DOHH2 (cell line): ENCODE results near the gene ZNF581.

Experiments
- H3F3A ChIP-seq: fragments of 200-600 bp; sonication (generic), shearing (Covaris generic); 2 replicates; pipeline ENCODE4 v1.6.0; 2016; ENCODE audit warnings: antibody characterized with exemption, mild to moderate bottlenecking; ENCODE audit not compliant: control insufficient read depth, insufficient read depth
- H3K27ac ChIP-seq: fragments of 200-600 bp; sonication (generic); 2 replicates; pipeline ENCODE4 v1.5.1; 2014; ENCODE audit warnings: low read depth, mild to moderate bottlenecking, low read length, moderate library complexity
- H3K27me3 ChIP-seq: fragments of 200-600 bp; sonication (generic); 2 replicates; pipeline ENCODE4 v1.6.1; 2014; ENCODE audit warnings: mild to moderate bottlenecking, low read length, mixed read lengths; ENCODE audit not compliant: control insufficient read depth
- H3K36me3 ChIP-seq: fragments of 200-600 bp; sonication (generic); 2 replicates; pipeline ENCODE4 v1.6.1; 2014; ENCODE audit warnings: mild to moderate bottlenecking, low read length, moderate library complexity, mixed read lengths; ENCODE audit not compliant: control insufficient read depth
- H3K4me1 ChIP-seq: fragments of 200-600 bp; sonication (generic); 2 replicates; pipeline ENCODE4 v1.6.1; 2014; ENCODE audit warnings: mild to moderate bottlenecking, low read length, mixed read lengths; ENCODE audit not compliant: control insufficient read depth
- H3K4me2 ChIP-seq: fragments of 200-600 bp; sonication (generic); 2 replicates; pipeline ENCODE4 v1.6.0; 2014; ENCODE audit warnings: mild to moderate bottlenecking, low read length, moderate library complexity
- H3K4me3 ChIP-seq: fragments of 200-600 bp; sonication (generic); 2 replicates; pipeline ENCODE4 v1.5.1; 2014; ENCODE audit warnings: mild to moderate bottlenecking, low read length, mixed read lengths
- H3K79me2 ChIP-seq: fragments of 200-600 bp; sonication (generic); 2 replicates; pipeline ENCODE4 v1.6.1; 2014; ENCODE audit warnings: mild to moderate bottlenecking, low read length, mixed read lengths; ENCODE audit not compliant: control insufficient read depth
- H3K9me2 ChIP-seq: fragments of 200-600 bp; sonication (generic); replicated peaks from 2 replicates; pipeline ENCODE4 v1.6.1; 2014; ENCODE audit warnings: mild to moderate bottlenecking, low read length, mixed read lengths; ENCODE audit not compliant: control insufficient read depth
- H3K9me3 ChIP-seq: fragments of 200-600 bp; sonication (generic); 2 replicates; pipeline ENCODE4 v1.6.1; 2014; ENCODE audit warnings: antibody characterized with exemption, low read length, mixed read lengths; ENCODE audit not compliant: control insufficient read depth, insufficient read depth
- H4K20me1 ChIP-seq: fragments of 200-600 bp; sonication (generic); 2 replicates; pipeline ENCODE4 v1.6.0; 2014; ENCODE audit warnings: low read depth, mild to moderate bottlenecking, antibody characterized with exemption, low read length, moderate library complexity; ENCODE audit not compliant: control insufficient read depth, insufficient read depth
- EZH2phosphoT487 ChIP-seq: fragments of 200-600 bp; sonication (generic); IDR thresholded peaks from 2 replicates; pipeline ENCODE4 v1.6.1; 2017; ENCODE audit warnings: borderline replicate concordance, mild to moderate bottlenecking, antibody characterized with exemption, low read length, moderate library complexity, mixed read lengths
- TF ChIP-seq, protein P1 (sequence below): fragments of 200-600 bp; sonication (generic); IDR thresholded peaks from one replicate; pipeline ENCODE4 v1.5.1; 2014; ENCODE audit warnings: antibody characterized with exemption, mild to moderate bottlenecking, low read depth, low read length; ENCODE audit not compliant: poor library complexity, severe bottlenecking

Gene ZNF581

DNA sequence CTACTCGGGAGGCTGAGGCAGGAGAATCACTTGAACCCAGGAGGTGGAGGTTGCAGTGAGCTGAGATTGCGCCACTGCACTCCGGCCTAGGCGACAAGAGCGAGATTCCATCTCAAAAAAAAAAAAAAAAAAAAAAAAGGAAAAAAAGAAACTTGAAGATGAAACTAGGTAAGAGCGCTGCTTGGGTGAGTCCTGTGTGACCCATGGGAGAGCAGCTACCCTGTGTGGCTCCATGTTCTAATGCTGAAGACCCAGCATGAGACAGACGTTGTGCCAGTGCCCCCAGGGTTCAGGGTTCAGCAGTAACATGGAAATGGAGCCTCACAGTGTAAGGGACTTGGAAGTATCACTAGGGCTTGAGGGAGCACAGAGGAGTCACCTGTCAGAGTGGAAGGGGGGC, 25.0 kb upstream of the ZNF581 start:
- TF ChIP-seq, protein P1, sequence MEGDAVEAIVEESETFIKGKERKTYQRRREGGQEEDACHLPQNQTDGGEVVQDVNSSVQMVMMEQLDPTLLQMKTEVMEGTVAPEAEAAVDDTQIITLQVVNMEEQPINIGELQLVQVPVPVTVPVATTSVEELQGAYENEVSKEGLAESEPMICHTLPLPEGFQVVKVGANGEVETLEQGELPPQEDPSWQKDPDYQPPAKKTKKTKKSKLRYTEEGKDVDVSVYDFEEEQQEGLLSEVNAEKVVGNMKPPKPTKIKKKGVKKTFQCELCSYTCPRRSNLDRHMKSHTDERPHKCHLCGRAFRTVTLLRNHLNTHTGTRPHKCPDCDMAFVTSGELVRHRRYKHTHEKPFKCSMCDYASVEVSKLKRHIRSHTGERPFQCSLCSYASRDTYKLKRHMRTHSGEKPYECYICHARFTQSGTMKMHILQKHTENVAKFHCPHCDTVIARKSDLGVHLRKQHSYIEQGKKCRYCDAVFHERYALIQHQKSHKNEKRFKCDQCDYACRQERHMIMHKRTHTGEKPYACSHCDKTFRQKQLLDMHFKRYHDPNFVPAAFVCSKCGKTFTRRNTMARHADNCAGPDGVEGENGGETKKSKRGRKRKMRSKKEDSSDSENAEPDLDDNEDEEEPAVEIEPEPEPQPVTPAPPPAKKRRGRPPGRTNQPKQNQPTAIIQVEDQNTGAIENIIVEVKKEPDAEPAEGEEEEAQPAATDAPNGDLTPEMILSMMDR, result no peak
- TF ChIP-seq EZH2phosphoT487, result no peak
- Histone ChIP-seq H3K4me1 (peaks cover 2% of the 10 kb centered on the region), H3K79me2 (no peaks in the 10 kb centered on the region), H3K4me3 (no peak overlapping the region), H3K36me3 (peaks cover 21% of the 10 kb centered on the region), H3K9me2 (no peaks in the 10 kb centered on the region), H4K20me1 (peaks cover 1% of the 10 kb centered on the region; the same call in 1 of the 2 replicates), H3F3A (peaks cover 8% of the 10 kb centered on the region), H3K27ac (no peak overlapping the region), H3K27me3 (no peaks in the 10 kb centered on the region), H3K9me3 (no peaks in the 10 kb centered on the region), H3K4me2 (no peak overlapping the region)

DNA sequence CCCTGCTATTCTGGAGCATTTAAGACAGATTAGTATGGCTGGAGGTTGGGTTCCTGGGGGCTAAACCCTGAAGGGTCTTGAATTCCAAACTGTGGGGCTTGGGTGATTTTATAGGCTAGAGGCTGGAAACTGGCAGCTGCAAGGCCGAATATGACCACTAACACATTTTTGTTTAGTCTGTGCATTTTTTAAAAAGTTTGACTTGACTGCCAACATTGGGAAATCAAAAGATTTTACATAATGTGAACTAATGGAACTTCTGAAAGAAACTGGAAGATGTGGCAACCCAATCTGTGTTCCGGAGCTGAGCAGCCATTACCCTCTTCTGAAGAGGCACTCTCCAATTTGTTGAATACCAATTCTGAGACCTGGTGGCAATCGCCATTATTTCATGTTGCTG, 24.2 kb upstream of the ZNF581 start:
- Histone ChIP-seq H3K27me3 (no peaks in the 10 kb centered on the region), H3K9me3 (no peaks in the 10 kb centered on the region), H3K4me2 (no peak overlapping the region), H3K4me1 (peaks cover 7% of the 10 kb centered on the region), H3K79me2 (no peaks in the 10 kb centered on the region), H4K20me1 (peaks cover 4% of the 10 kb centered on the region; the same call in 1 of the 2 replicates), H3K9me2 (no peaks in the 10 kb centered on the region), H3F3A (peaks cover 11% of the 10 kb centered on the region), H3K36me3 (peaks cover 21% of the 10 kb centered on the region), H3K27ac (no peak overlapping the region), H3K4me3 (no peak overlapping the region)
- TF ChIP-seq, protein P1, result no peak
- no peak for TF ChIP-seq EZH2phosphoT487

DNA sequence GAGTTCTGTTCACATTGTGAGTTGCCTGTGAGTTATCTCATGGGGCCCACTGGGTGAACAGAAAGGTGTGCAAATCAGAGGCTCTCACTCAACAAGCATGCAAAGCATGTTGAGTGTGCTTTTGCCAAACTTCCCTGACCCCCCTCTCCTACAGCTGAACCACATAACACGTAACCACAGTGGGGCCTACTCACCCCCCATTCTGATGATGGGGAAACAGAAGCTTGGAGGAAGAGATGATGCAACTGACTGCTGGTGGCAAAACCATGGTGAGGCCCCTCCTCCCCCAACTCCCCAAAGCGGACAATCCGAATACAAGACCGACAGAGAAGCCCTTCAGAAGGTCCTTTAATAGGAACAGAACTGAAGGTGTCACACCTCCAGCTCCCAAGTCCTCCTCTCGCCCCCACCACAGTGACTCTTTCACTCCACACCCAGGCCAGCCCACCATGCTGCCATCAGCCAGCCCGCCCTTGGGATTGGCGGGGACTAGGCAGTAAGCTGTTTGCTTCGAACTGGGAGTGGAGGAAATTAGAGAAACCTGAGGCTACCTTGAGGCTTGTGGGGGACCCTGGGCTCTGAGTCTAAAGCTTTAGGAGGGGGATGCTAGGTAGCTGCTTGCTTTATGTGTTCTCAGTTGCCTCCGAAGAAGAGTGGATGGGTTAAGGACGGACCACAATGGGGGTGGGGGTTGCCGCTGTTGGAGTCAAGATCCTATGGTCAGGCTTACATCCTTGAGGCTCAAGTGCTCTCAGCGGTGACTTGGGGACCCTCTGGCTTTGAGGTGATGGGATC, 22.8 kb upstream of the ZNF581 start:
- no peak for TF ChIP-seq EZH2phosphoT487
- TF ChIP-seq, protein P1, result no peak
- Histone ChIP-seq H3K27ac (no peak overlapping the region), H3K4me2 (no peak overlapping the region), H3K4me1 (peaks cover 14% of the 10 kb centered on the region), H3K4me3 (no peak overlapping the region), H3K9me2 (no peaks in the 10 kb centered on the region), H4K20me1 (peaks cover 4% of the 10 kb centered on the region; the same call in 1 of the 2 replicates), H3K79me2 (no peaks in the 10 kb centered on the region), H3K36me3 (peaks cover 17% of the 10 kb centered on the region), H3K27me3 (no peaks in the 10 kb centered on the region), H3K9me3 (no peaks in the 10 kb centered on the region), H3F3A (peaks cover 11% of the 10 kb centered on the region)
